ENCODE data around the gene PI4KA.
"Not testable (repeated sequence)": the region's sequence is repeated elsewhere in the genome, so short reads cannot be mapped to it uniquely, and the experiment has no call there.

The PI4KA gene

GRCh38 chr22:20669471-20669870 is 189.1 kb downstream of the PI4KA start:
- not testable (repeated sequence) for H3K4me3 Mint-ChIP-seq, H3K27ac Mint-ChIP-seq, H3K36me3 Mint-ChIP-seq, ATAC-seq, H3K4me1 Mint-ChIP-seq, H3K9me3 Mint-ChIP-seq
- peaks cover 32% of the 10 kb centered on the region for H3K27me3 Mint-ChIP-seq

- H3K4me1 Mint-ChIP-seq, H3K4me3 Mint-ChIP-seq, H3K9me3 Mint-ChIP-seq, H3K36me3 Mint-ChIP-seq, H3K27ac Mint-ChIP-seq, ATAC-seq: not testable (repeated sequence)
- H3K27me3 Mint-ChIP-seq, result peaks cover 39% of the 10 kb centered on the region
Observed at GRCh38 chr22:20668769-20669168, 189.8 kb downstream of the PI4KA start.

- not testable (repeated sequence) for H3K9me3 Mint-ChIP-seq, ATAC-seq, H3K4me1 Mint-ChIP-seq, H3K27ac Mint-ChIP-seq, H3K4me3 Mint-ChIP-seq, H3K36me3 Mint-ChIP-seq
- H3K27me3 Mint-ChIP-seq, result peaks cover 44% of the 10 kb centered on the region
Observed at GRCh38 chr22:20668226-20668625, 190.4 kb downstream of the PI4KA start.

- H3K27ac Mint-ChIP-seq, H3K9me3 Mint-ChIP-seq, H3K36me3 Mint-ChIP-seq, H3K4me3 Mint-ChIP-seq, ATAC-seq, H3K4me1 Mint-ChIP-seq: not testable (repeated sequence)
- peaks cover 51% of the 10 kb centered on the region for H3K27me3 Mint-ChIP-seq
Observed at GRCh38 chr22:20667548-20667947, 191.1 kb downstream of the PI4KA start.

GRCh38 chr22:20666560-20666959 is 192.1 kb downstream of the PI4KA start:
- H3K27me3 Mint-ChIP-seq, result peaks cover 58% of the 10 kb centered on the region
- no peaks in the 10 kb centered on the region for H3K4me1 Mint-ChIP-seq
- no peak for ATAC-seq
- peaks cover 11% of the 10 kb centered on the region for H3K9me3 Mint-ChIP-seq
- H3K36me3 Mint-ChIP-seq, result peaks cover 9% of the 10 kb centered on the region
- H3K4me3 Mint-ChIP-seq, result no peak overlapping the region
- H3K27ac Mint-ChIP-seq, result no peak overlapping the region

GRCh38 chr22:20664594-20664959 is 194.0 kb downstream of the PI4KA start:
- Mint-ChIP-seq H3K4me3 (no peak overlapping the region), H3K27ac (no peak overlapping the region), H3K4me1 (no peaks in the 10 kb centered on the region), H3K27me3 (peaks cover 55% of the 10 kb centered on the region), H3K9me3 (peaks cover 11% of the 10 kb centered on the region), H3K36me3 (peaks cover 9% of the 10 kb centered on the region)
- ATAC-seq, result no peak

GRCh38 chr22:20663941-20664593 is 194.5 kb downstream of the PI4KA start:
- peak; percentile 24 for ATAC-seq
- H3K27ac Mint-ChIP-seq, result no peak overlapping the region
- H3K9me3 Mint-ChIP-seq, result peaks cover 11% of the 10 kb centered on the region
- H3K27me3 Mint-ChIP-seq, result peaks cover 51% of the 10 kb centered on the region
- H3K36me3 Mint-ChIP-seq, result peaks cover 9% of the 10 kb centered on the region
- no peaks in the 10 kb centered on the region for H3K4me1 Mint-ChIP-seq
- H3K4me3 Mint-ChIP-seq, result no peak overlapping the region

GRCh38 chr22:20663137-20663828 is 195.3 kb downstream of the PI4KA start:
- Mint-ChIP-seq H3K36me3 (peaks cover 9% of the 10 kb centered on the region), H3K27me3 (peaks cover 51% of the 10 kb centered on the region), H3K27ac (no peak overlapping the region), H3K4me3 (no peak overlapping the region), H3K9me3 (peaks cover 11% of the 10 kb centered on the region), H3K4me1 (no peaks in the 10 kb centered on the region)
- ATAC-seq, result no peak

GRCh38 chr22:20662524-20663036 is 196.0 kb downstream of the PI4KA start:
- not testable (repeated sequence) for H3K36me3 Mint-ChIP-seq, H3K4me1 Mint-ChIP-seq, H3K4me3 Mint-ChIP-seq, H3K27ac Mint-ChIP-seq, ATAC-seq
- peaks cover 11% of the 10 kb centered on the region for H3K9me3 Mint-ChIP-seq
- H3K27me3 Mint-ChIP-seq, result peaks cover 58% of the 10 kb centered on the region

- no peaks in the 10 kb centered on the region for H3K4me1 Mint-ChIP-seq
- peaks cover 9% of the 10 kb centered on the region for H3K36me3 Mint-ChIP-seq
- peaks cover 11% of the 10 kb centered on the region for H3K9me3 Mint-ChIP-seq
- peaks cover 60% of the 10 kb centered on the region for H3K27me3 Mint-ChIP-seq
- ATAC-seq, result no peak
- no peak overlapping the region for H3K4me3 Mint-ChIP-seq
- H3K27ac Mint-ChIP-seq, result no peak overlapping the region
Observed at GRCh38 chr22:20661473-20661872, 197.1 kb downstream of the PI4KA start.

- no peak overlapping the region for H3K27ac Mint-ChIP-seq
- H3K4me1 Mint-ChIP-seq, result no peaks in the 10 kb centered on the region
- peaks cover 9% of the 10 kb centered on the region for H3K36me3 Mint-ChIP-seq
- H3K27me3 Mint-ChIP-seq, result peaks cover 57% of the 10 kb centered on the region
- no peak for ATAC-seq
- H3K4me3 Mint-ChIP-seq, result no peak overlapping the region
- H3K9me3 Mint-ChIP-seq, result peaks cover 11% of the 10 kb centered on the region
Observed at GRCh38 chr22:20660441-20661054, 198.1 kb downstream of the PI4KA start.

GRCh38 chr22:20659920-20660319 is 198.7 kb downstream of the PI4KA start:
- Mint-ChIP-seq H3K36me3 (peaks cover 9% of the 10 kb centered on the region), H3K27ac (no peak overlapping the region), H3K9me3 (peaks cover 11% of the 10 kb centered on the region), H3K4me1 (no peaks in the 10 kb centered on the region), H3K4me3 (no peak overlapping the region), H3K27me3 (peaks cover 57% of the 10 kb centered on the region)
- no peak for ATAC-seq

GRCh38 chr22:20659258-20659657 is 199.4 kb downstream of the PI4KA start:
- Mint-ChIP-seq H3K36me3 (peaks cover 9% of the 10 kb centered on the region), H3K4me3 (no peak overlapping the region), H3K27me3 (peaks cover 52% of the 10 kb centered on the region), H3K27ac (no peak overlapping the region), H3K4me1 (no peaks in the 10 kb centered on the region), H3K9me3 (peaks cover 11% of the 10 kb centered on the region)
- no peak for ATAC-seq

- ATAC-seq, result no peak
- H3K27me3 Mint-ChIP-seq, result peaks cover 45% of the 10 kb centered on the region
- peaks cover 8% of the 10 kb centered on the region for H3K36me3 Mint-ChIP-seq
- no peak overlapping the region for H3K4me3 Mint-ChIP-seq
- H3K9me3 Mint-ChIP-seq, result peaks cover 10% of the 10 kb centered on the region
- H3K4me1 Mint-ChIP-seq, result no peaks in the 10 kb centered on the region
- H3K27ac Mint-ChIP-seq, result no peak overlapping the region
Observed at GRCh38 chr22:20658433-20659222, 200.0 kb downstream of the PI4KA start.

GRCh38 chr22:20657963-20658362 is 200.6 kb downstream of the PI4KA start:
- Mint-ChIP-seq H3K4me1 (no peaks in the 10 kb centered on the region), H3K9me3 (peaks cover 4% of the 10 kb centered on the region), H3K36me3 (peaks cover 2% of the 10 kb centered on the region), H3K27ac (no peak overlapping the region), H3K27me3 (peaks cover 39% of the 10 kb centered on the region), H3K4me3 (no peak overlapping the region)
- ATAC-seq, result no peak

All from stimulated activated memory B cell treated with anti-CD40 and anti-IgM and Interleukin-4, amounts not matched to agents 10 μg/mL and 1 μg/mL and 100 μg/mL, for 72 hours (primary cell).